WI38 (cell line): ENCODE results near the gene MYPOP.
"Not testable (repeated sequence)": the region's sequence is repeated elsewhere in the genome, so short reads cannot be mapped to it uniquely, and the experiment has no call there.

Experiments
- H3K4me3 ChIP-seq: 2 replicates; pipeline ENCODE4 v1.5.1; 2011; ENCODE audit warnings: low read depth, mild to moderate bottlenecking, control low read depth, low read length
- TF ChIP-seq, protein P1 (sequence below): IDR thresholded peaks from 2 replicates; pipeline ENCODE4 v1.5.1; 2012; ENCODE audit warnings: low read depth, mild to moderate bottlenecking, control low read depth, low read length

MYPOP gene

DNA sequence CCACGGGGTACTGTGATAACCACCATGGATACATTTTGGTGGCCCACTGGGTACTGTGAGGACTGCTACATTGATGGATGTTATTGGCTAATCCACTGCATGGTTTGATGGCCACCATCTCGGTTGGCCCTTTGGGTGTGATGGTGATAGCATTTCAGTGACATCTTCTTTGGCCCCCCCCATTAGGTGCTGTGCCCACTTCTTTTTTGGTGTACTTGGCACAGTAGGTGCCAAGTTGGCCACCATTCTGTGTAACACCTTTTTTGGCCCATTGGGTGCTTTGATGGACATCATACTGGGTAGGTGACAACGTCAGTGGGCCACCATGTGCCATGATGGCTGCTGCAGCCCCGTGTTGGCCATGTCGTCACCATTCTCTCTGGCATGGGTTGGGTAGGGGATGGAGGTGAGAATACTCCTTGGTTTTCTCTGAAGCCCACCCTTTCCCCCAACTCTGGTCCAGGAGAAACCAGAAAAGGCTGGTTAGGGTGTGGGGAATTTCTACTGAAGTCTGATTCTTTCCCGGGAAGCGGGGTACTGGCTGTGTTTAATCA, 29.1 kb downstream of the MYPOP start:
- no peak overlapping the region for H3K4me3 ChIP-seq
- TF ChIP-seq, protein P1, sequence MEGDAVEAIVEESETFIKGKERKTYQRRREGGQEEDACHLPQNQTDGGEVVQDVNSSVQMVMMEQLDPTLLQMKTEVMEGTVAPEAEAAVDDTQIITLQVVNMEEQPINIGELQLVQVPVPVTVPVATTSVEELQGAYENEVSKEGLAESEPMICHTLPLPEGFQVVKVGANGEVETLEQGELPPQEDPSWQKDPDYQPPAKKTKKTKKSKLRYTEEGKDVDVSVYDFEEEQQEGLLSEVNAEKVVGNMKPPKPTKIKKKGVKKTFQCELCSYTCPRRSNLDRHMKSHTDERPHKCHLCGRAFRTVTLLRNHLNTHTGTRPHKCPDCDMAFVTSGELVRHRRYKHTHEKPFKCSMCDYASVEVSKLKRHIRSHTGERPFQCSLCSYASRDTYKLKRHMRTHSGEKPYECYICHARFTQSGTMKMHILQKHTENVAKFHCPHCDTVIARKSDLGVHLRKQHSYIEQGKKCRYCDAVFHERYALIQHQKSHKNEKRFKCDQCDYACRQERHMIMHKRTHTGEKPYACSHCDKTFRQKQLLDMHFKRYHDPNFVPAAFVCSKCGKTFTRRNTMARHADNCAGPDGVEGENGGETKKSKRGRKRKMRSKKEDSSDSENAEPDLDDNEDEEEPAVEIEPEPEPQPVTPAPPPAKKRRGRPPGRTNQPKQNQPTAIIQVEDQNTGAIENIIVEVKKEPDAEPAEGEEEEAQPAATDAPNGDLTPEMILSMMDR = no peak

DNA sequence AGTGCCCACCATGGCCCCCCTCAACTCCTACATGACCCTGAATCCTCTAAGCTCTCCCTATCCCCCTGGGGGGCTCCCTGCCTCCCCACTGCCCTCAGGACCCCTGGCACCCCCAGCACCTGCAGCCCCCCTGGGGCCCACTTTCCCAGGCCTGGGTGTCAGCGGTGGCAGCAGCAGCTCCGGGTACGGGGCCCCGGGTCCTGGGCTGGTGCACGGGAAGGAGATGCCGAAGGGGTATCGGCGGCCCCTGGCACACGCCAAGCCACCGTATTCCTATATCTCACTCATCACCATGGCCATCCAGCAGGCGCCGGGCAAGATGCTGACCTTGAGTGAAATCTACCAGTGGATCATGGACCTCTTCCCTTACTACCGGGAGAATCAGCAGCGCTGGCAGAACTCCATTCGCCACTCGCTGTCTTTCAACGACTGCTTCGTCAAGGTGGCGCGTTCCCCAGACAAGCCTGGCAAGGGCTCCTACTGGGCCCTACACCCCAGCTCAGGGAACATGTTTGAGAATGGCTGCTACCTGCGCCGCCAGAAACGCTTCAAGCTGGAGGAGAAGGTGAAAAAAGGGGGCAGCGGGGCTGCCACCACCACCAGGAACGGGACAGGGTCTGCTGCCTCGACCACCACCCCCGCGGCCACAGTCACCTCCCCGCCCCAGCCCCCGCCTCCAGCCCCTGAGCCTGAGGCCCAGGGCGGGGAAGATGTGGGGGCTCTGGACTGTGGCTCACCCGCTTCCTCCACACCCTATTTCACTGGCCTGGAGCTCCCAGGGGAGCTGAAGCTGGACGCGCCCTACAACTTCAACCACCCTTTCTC, 30.1 kb downstream of the MYPOP start:
- TF ChIP-seq, protein P1 = no peak
- no peak overlapping the region for H3K4me3 ChIP-seq

DNA sequence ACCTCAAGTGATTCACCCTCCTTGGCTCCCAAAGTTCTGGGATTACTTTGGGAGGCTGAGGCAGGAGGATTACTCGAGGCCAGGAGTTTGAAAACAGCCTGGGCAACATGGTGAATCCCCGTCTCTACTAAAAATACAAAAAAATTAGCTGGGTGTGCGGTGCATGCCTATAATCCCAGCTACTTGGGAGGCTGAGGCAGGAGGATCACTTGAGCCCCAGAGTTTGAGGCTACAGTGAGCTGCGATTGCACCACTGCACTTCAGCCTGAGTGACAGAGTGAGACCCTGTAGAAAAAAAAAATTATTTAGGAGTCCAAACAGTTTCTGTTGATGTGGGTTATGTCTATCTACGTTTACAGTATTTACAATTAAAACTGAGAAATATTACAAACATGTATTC, 31.6 kb downstream of the MYPOP start:
- TF ChIP-seq, protein P1 = no peak
- H3K4me3 ChIP-seq = no peak overlapping the region

DNA sequence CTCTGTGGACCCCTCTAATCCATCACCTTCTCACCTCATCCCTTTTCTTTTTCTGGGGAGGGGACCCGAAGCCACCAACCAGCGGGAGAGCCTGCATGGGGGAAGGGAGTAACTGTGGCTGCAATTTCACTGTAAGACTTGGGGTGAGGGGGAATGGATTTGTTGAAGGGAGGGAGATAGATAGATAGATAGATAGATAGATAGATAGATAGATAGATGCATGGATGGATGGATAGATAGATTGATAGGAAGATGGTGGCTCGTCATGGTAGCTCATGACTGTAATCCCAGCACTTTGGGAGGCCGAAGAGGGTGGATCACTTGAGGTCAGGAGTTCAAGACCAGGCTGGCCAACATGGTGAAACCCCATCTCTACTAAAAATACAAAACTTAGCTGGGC, 35.2 kb downstream of the MYPOP start:
- not testable (repeated sequence) for H3K4me3 ChIP-seq

DNA sequence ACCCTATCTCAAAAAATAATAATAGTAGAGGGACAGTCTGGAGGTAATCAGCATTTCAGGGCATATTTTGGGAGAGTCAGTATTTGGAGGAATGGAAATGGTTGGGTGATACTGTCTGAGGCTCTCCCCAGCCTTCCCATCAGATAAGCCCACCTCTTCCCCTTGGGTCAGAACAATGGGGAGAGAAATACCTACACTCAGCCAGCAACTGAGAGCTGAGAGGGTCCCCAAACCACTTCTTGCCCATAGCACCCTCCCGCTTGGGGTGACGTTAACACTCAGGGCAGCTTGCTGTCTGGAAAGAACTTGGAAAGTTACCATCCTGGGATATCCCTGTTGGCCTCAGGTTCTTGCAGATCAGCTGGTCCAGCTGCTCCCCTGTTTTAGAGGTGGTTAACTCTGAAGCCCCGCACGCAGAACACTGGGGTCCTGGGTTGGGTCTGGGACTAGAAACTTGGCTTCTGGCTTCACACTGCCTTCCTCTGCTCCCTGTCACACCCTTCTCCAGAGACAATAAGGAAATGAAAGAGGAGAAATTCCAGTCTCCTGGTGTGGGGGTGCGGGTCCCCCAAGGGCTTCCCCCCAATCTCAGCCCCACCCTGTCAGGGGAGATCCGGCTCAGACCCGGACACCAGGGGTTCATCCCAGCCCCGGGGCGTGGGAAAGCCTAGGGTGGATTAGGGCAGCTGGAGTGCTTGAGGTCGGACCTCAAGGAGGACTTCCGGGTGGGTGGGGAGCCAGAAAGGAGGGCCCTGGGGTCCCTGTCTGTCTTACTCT, 35.8 kb downstream of the MYPOP start:
- H3K4me3 ChIP-seq = no peak overlapping the region
- TF ChIP-seq, protein P1 = no peak

DNA sequence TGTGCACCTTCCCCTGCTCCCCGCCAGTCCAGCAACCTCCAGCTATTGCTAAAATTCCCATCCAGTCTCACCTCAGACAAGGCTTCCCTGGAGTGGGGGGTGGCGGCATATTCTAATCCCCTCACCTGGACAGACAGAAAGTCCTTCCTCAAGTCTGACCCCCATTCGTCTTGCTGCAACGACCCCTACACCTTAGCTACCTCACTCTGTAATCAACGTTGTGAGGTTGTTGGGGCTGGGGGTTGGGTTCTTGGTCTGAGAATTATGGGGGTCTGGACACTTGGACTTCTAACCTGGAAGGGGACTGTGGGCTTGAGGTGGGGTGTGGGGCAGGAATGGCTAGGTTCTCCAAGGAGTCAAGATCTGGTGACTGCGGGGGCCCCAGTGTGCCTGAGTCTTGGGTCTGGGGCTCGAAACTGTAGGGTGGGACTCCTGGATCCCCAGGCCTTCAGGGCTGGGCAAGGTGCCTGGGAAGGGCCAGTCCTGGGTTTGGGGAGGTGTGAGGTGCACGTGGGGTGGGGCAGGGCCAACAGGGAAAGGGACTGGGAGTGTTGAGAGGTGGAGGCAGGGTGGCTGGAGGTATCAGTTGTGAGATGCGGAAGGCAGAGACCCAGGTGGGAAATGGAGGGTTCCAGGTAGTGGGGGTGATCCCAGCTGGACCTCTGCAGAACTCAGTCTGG, 37.0 kb downstream of the MYPOP start:
- TF ChIP-seq, protein P1 = no peak
- no peak overlapping the region for H3K4me3 ChIP-seq

DNA sequence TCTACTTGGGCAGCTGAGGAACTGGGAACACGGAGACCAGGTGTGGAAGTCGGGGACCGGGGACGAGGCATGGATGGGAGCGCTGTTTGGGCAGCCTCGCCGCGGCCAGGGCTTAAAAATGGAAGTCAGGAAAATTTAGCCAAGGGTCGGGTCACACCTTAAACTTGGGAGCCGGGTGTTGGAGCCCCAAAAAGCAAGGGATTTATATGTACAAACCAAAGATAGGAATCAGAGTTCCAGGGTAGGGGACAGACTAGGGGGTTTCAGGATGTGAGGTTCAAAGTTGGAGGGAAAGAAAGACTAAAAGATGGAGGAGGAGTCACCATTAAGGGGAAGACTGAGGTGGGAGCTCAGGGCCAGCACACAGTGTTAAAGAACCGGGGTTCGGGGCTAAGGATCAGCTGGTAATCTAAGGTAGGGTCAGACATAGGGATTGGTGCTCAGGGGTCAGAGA, 37.8 kb downstream of the MYPOP start:
- TF ChIP-seq, protein P1 = no peak
- H3K4me3 ChIP-seq = no peak overlapping the region
